ENCODE data around the gene ADARB2. TPM values are rescaled to one million over a fixed set of nuclear protein-coding genes. Genes with fewer than 3 reads are reported as not detected.
A peak's percentile ranks its signal among the peaks of the same experiment; 100 is the strongest.

Gene ADARB2
- total and polyA plus RNA-seq, 10 of the 15 experiments (the other 5 are each of a cell fraction or from before 2014, with no cell fraction given), result 0.02 to 4.1 (median 0.76) TPM

GRCh38 chr10:1662438-1663025 lies 74.8 kb downstream of the ADARB2 start:
- RAD21 ChIA-PET (ENCODE audit: unreplicated experiment), result interaction anchor here (1.1 to 2.1 kb wide), 3 partner anchors 67 to 236 kb away, joined by 3 to 13 read pairs (median 3); partner anchors contain the start of gene ADARB2
- POLR2A ChIA-PET, result interaction anchor here (1.4 kb wide), 1 partner anchor 50 kb away, joined by 3 read pairs; no protein-coding TSS in a partner anchor
- H3K27me3 ChIP-seq (replicated peaks in 1 of 2; ENCODE audit: control insufficient read depth in 2 of 2, insufficient read depth in 2 of 2, low read length in 1 of 2), result no peaks in the 10 kb centered on the region
- H3K4me3 ChIP-seq, result no peak overlapping the region
- H3K9me3 ChIP-seq (replicated peaks; ENCODE audit: control insufficient read depth, insufficient read depth, low read length), result no peaks in the 10 kb centered on the region
- no peak for DNase-seq (ENCODE audit: low read depth, low spot score)
- in situ Hi-C loops (cut with MboI), result no loop called here
- no TSS peak for BruUV-seq (replicated peaks)
- TF ChIP-seq ATF7 (IDR thresholded peaks at IDR 0.05; ENCODE audit: low read depth) (0 out of 2 replicates have a peak, but pooled peaks have one; percentile 9), PML (IDR thresholded peaks at IDR 0.05; ENCODE audit: low read length) (no peak), CREB1 (IDR thresholded peaks at IDR 0.05; ENCODE audit: low read depth) (0 out of 2 replicates have a peak, but pooled peaks have one; percentile 35), ZZZ3 (IDR thresholded peaks at IDR 0.05; ENCODE audit: control insufficient read depth, insufficient read length, low read depth) (no peak), SMC3 (IDR thresholded peaks at IDR 0.05; ENCODE audit: borderline replicate concordance, low read length) (no peak), PKNOX1 (IDR thresholded peaks at IDR 0.05) (peak; percentile 75), ETV6 (conservative IDR thresholded peaks at IDR 0.05 in 1 of 2, IDR thresholded peaks at IDR 0.05 in 1 of 2; ENCODE audit: borderline replicate concordance in 1 of 2, low read depth in 1 of 2) (peak in 1 of 2 experiments; percentile 38; a peak in 1 of 4 replicates), MYB (IDR thresholded peaks at IDR 0.05; ENCODE audit: borderline replicate concordance, low read depth, low read length) (no peak), REST (IDR thresholded peaks at IDR 0.05; ENCODE audit: low read depth, low read length) (no peak), ZNF217 (IDR thresholded peaks at IDR 0.05) (no peak), PBX3 (IDR thresholded peaks at IDR 0.05; ENCODE audit: insufficient replicate concordance, low read depth, low read length) (peak; percentile 55), NFIC (IDR thresholded peaks at IDR 0.05; ENCODE audit: low read depth, low read length) (0 out of 2 replicates have a peak, but pooled peaks have one; percentile 44), EED (IDR thresholded peaks at IDR 0.05; ENCODE audit: low read depth) (0 out of 2 replicates have a peak, but pooled peaks have one; percentile 20), JUNB (IDR thresholded peaks at IDR 0.05) (peak; percentile 46), CBFB (IDR thresholded peaks at IDR 0.05; ENCODE audit: low read depth) (0 out of 2 replicates have a peak, but pooled peaks have one; percentile 5), BCL11A (IDR thresholded peaks at IDR 0.05; ENCODE audit: low read depth, low read length) (0 out of 2 replicates have a peak, but pooled peaks have one; percentile 6), RAD51 (IDR thresholded peaks at IDR 0.05) (0 out of 2 replicates have a peak, but pooled peaks have one; percentile 18), CREM (IDR thresholded peaks at IDR 0.05; ENCODE audit: low read depth) (peak; percentile 19; the same call in 1 of the 2 replicates), RUNX3 (IDR thresholded peaks at IDR 0.05; ENCODE audit: low read length) (peak; percentile 91)
- H3K4me1 ChIP-seq (ENCODE audit: control insufficient read depth, insufficient read depth, low read length), result peaks cover 15% of the 10 kb centered on the region
- peak; percentile 77 for ATAC-seq
- H3K79me2 ChIP-seq (ENCODE audit: control insufficient read depth, insufficient read depth, low read length), result no peaks in the 10 kb centered on the region
- H4K20me1 ChIP-seq (ENCODE audit: control insufficient read depth, insufficient read depth), result no peaks in the 10 kb centered on the region
- H3K27ac ChIP-seq (ENCODE audit: control insufficient read depth, insufficient read depth), result peak overlapping the region; percentile 33
- H2AFZ ChIP-seq (ENCODE audit: control insufficient read depth, low read depth, low read length), result peak overlapping the region; percentile 35; the same call in 1 of the 2 replicates
- H3K4me2 ChIP-seq (ENCODE audit: control insufficient read depth, insufficient read depth), result peak overlapping the region; percentile 69
- intact Hi-C loops (cut with micrococcal nuclease; ENCODE audit: unreplicated experiment), result loop anchor here (5.0 to 10.0 kb wide), 2 partner anchors 75 to 238 kb away; partner anchors contain the start of gene ADARB2
- under 1% methylated on average over 20 of the region's 20 CpGs for WGBS (ENCODE audit: insufficient coverage, insufficient replicate concordance, low lambda C conversion rate, missing lambda C conversion rate)
- SMC1A ChIA-PET (ENCODE audit: uncharacterized antibody, unreplicated experiment), result interaction anchor here (1.2 to 3.5 kb wide), 3 partner anchors 13 to 76 kb away, joined by 3 to 16 read pairs (median 6); no protein-coding TSS in a partner anchor
- CTCF ChIA-PET, result interaction anchor here (0.6 kb wide), 1 partner anchor 53 kb away, joined by 4 read pairs; no protein-coding TSS in a partner anchor
- no peaks in the 10 kb centered on the region for H3K36me3 ChIP-seq (ENCODE audit: control insufficient read depth in 2 of 2, insufficient read depth in 2 of 2, low read length in 1 of 2)
- FAIRE-seq, result peak; percentile 18
- no peak overlapping the region; the same call in 1 of the 2 replicates for H3K9ac ChIP-seq (ENCODE audit: control insufficient read depth, insufficient read depth, low read length)

All from GM12878 (cell line).